PFSK-1 (cell line): Measurements from ENCODE around the gene FTSJ1.

Experiments used
- FOXP2 ChIP-seq: optimal IDR thresholded peaks from 2 replicates; pipeline ENCODE3; 2011; ENCODE audit warnings: borderline replicate concordance, control low read depth, inconsistent platforms; ENCODE audit not compliant: insufficient read depth; ENCODE audit errors: extremely low read length, extremely low read depth
- POLR2AphosphoS5 ChIP-seq: IDR thresholded peaks from 2 replicates; pipeline ENCODE4 v1.6.1; 2012; ENCODE audit warnings: low read depth, mild to moderate bottlenecking, control low read depth, low read length, moderate library complexity
- REST ChIP-seq, 2 experiments: IDR thresholded peaks; 2 replicates each; pipeline versions ENCODE4 v1.6.1 to v1.8.0; 2011 to 2012; ENCODE audit warnings: low read depth in 2 of 2, low read length in 2 of 2, control low read depth in 1 of 2, inconsistent platforms in 1 of 2, mild to moderate bottlenecking in 1 of 2, moderate library complexity in 1 of 2; ENCODE audit not compliant: insufficient read depth in 1 of 2
- SIN3A ChIP-seq: IDR thresholded peaks from 2 replicates; pipeline ENCODE4 v1.6.1; 2012; ENCODE audit warnings: mild to moderate bottlenecking, low read length, moderate library complexity, borderline replicate concordance; ENCODE audit not compliant: insufficient read depth
- TAF1 ChIP-seq: IDR thresholded peaks from 2 replicates; pipeline ENCODE4 v1.6.1; 2012; ENCODE audit warnings: low read length, control low read depth, borderline replicate concordance; ENCODE audit not compliant: insufficient read depth

FTSJ1 gene

GRCh38 chrX:48516987-48517386, 41.0 kb downstream of the FTSJ1 start:
- TF ChIP-seq SIN3A: no peak
- no peak for TF ChIP-seq TAF1
- no peak for TF ChIP-seq POLR2AphosphoS5

GRCh38 chrX:48520455-48520854, 44.5 kb downstream of the FTSJ1 start:
- TF ChIP-seq REST (IDR thresholded peaks at IDR 0.05; ENCODE audit: insufficient read depth in 1 of 2, low read depth in 2 of 2, low read length in 2 of 2): no peak
- no peak for TF ChIP-seq SIN3A
- TF ChIP-seq FOXP2: no peak
- no peak for TF ChIP-seq TAF1
- no peak for TF ChIP-seq POLR2AphosphoS5

- TF ChIP-seq FOXP2 (no peak), POLR2AphosphoS5 (no peak), TAF1 (no peak), REST (IDR thresholded peaks at IDR 0.05; ENCODE audit: insufficient read depth in 1 of 2, low read depth in 2 of 2, low read length in 2 of 2) (no peak), SIN3A (no peak)
Measured at GRCh38 chrX:48520976-48521352, 45.0 kb downstream of the FTSJ1 start.

GRCh38 chrX:48521353-48522243, 45.6 kb downstream of the FTSJ1 start, which contains the start of gene EBP:
Gene EBP (plus strand): TSS chrX:48521808. CDS start chrX:48523772, 1,964 bp downstream.
- TF ChIP-seq POLR2AphosphoS5: peak; percentile 89
- TF ChIP-seq FOXP2: peak; percentile 32
- TF ChIP-seq SIN3A: no peak
- no peak for TF ChIP-seq TAF1
- no peak for TF ChIP-seq REST (IDR thresholded peaks at IDR 0.05; ENCODE audit: insufficient read depth in 1 of 2, low read depth in 2 of 2, low read length in 2 of 2)

- TF ChIP-seq SIN3A (no peak), REST (IDR thresholded peaks at IDR 0.05; ENCODE audit: insufficient read depth in 1 of 2, low read depth in 2 of 2, low read length in 2 of 2) (no peak), FOXP2 (no peak), POLR2AphosphoS5 (no peak), TAF1 (no peak)
Measured at GRCh38 chrX:48522291-48522690, 46.3 kb downstream of the FTSJ1 start.
